GM21529 (cell line): ENCODE measurements around the gene GSE1.

Source experiments
- ATAC-seq: cut with Tn5 transposase; IDR thresholded peaks from one replicate; pipeline ENCODE4 v1.9.1; 2021; ENCODE audit not compliant: unreplicated experiment

The GSE1 gene

GRCh38 chr16:85631802-85632393, 18.8 kb downstream of the GSE1 start:
- ATAC-seq = no peak

- ATAC-seq = no peak
Measured at GRCh38 chr16:85632709-85633437, 19.8 kb downstream of the GSE1 start.

- ATAC-seq = no peak
Measured at GRCh38 chr16:85633438-85633743, 20.3 kb downstream of the GSE1 start.

GRCh38 chr16:85633888-85634287, 20.8 kb downstream of the GSE1 start:
- ATAC-seq = no peak

- ATAC-seq = no peak
Measured at GRCh38 chr16:85634747-85635544, 21.8 kb downstream of the GSE1 start.

GRCh38 chr16:85635545-85636140, 22.5 kb downstream of the GSE1 start:
- ATAC-seq = no peak

GRCh38 chr16:85636234-85636812, 23.2 kb downstream of the GSE1 start:
- ATAC-seq = no peak

GRCh38 chr16:85637061-85637807, 24.1 kb downstream of the GSE1 start:
- ATAC-seq = no peak

GRCh38 chr16:85637808-85638647, 24.9 kb downstream of the GSE1 start:
- ATAC-seq = no peak

- ATAC-seq = no peak
Measured at GRCh38 chr16:85638695-85639409, 25.7 kb downstream of the GSE1 start.

- no peak for ATAC-seq
Measured at GRCh38 chr16:85639529-85640253, 26.6 kb downstream of the GSE1 start.

GRCh38 chr16:85640254-85640558, 27.1 kb downstream of the GSE1 start:
- no peak for ATAC-seq

GRCh38 chr16:85640585-85640984, 27.5 kb downstream of the GSE1 start:
- no peak for ATAC-seq

GRCh38 chr16:85641305-85641704, 28.2 kb downstream of the GSE1 start:
- no peak for ATAC-seq

- ATAC-seq = no peak
Measured at GRCh38 chr16:85641776-85642176, 28.7 kb downstream of the GSE1 start.

GRCh38 chr16:85642762-85643358, 29.7 kb downstream of the GSE1 start:
- no peak for ATAC-seq

- ATAC-seq = no peak
Measured at GRCh38 chr16:85643631-85644030, 30.5 kb downstream of the GSE1 start.

GRCh38 chr16:85644093-85644712, 31.1 kb downstream of the GSE1 start:
- ATAC-seq = no peak
